ENCODE data around the gene SGK1.

SGK1 gene

DNA sequence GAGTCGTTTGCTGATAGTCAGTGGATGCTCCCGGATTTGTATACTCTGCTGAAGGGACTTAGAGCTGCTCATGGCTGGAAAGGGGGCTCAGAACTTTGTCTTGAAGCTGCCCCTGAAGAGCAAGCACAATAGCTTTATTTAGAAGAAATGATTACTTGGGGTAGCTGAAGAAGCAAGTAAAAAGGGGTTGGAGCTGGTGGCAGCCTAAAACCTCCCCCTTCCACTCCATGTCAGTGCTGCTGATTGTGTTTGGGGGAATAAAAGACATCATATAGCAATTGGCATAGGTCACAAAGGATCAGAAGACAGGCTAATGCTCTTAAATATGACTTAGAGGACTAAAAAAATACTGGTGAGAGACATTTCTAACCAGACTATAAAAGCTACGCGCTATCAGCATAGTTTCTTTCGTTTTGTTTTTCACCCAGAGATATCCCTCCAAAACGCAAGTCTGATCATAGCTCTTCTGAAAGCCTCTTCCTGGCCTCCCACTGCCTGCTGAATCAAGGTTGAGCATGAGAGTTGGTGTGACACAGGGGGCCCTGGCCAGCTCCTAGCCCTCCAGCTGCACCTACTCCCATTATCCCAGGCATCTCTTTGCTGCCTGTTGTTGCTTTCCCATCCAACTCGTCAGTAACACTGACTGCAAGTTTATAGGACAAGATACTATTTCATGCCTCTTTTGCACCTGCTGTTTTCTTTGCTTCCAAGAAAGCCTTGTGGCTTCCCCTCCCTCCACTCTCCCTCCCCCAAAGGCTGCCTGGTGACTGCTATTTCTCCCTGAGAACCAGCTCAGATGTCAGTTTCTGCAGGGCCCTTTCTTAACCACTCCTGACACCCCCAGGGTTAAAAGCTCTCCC lies 33.9 kb upstream of the SGK1 start:
- no peak for FAIRE-seq
- no peak for TF ChIP-seq SPI1 (IDR thresholded peaks at IDR 0.05; ENCODE audit: low read depth, low read length)
- TF ChIP-seq POLR2A (IDR thresholded peaks at IDR 0.05; ENCODE audit: low read depth, low read length): no peak
- TF ChIP-seq PAX5 (IDR thresholded peaks at IDR 0.05; ENCODE audit: insufficient read depth, low read length, severe bottlenecking): no peak
- no peak for TF ChIP-seq POLR2AphosphoS5 (IDR thresholded peaks at IDR 0.05; ENCODE audit: low read depth, low read length)
- no peak for TF ChIP-seq POU2F2 (IDR thresholded peaks at IDR 0.05; ENCODE audit: low read depth, low read length)
- TF ChIP-seq TAF1 (IDR thresholded peaks at IDR 0.05; ENCODE audit: low read depth, low read length): no peak
- no peak for DNase-seq (ENCODE audit: insufficient read length, low spot score)

DNA sequence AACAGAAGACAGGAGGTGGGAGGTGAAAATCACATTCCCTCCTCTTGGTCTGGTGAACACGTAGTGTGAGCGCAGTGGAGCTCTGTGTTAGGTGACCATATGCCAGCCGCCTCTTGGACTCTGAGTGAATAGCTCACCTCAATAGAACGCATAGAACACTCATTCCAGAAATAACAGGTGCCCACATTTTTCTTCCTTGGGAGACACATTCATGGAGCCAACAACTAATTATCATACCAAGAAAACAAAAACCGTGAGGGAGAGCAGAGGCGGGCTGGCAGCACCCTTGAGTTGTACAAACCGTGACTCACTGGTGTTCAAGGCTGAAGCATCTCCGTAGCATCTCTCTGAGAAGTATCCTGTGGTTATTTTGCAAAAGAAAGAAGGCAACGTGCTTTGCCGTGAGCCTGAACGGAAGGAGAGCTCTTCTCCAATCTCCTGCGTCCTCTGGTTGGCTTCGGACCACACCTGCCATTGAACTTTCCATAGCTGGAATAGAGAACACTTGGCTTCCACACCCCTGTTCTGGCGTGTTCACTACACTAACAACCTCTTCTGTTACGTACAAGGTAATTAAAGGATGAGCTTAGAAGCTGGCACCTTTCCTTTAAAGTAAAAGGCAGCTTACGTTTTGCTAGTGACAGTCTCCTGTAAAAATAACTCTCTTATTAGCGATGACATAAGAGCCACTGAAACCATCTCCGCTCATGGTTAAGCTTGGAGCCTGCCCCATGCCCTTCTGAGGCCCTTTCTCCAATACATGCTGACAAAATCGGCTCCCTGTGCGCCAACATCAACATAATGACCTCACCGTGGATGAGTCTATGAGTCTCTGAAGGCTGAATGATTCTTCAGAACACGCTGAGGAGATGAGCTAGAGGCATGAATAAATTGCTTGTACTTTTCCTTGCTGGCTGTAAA lies 30.2 kb upstream of the SGK1 start:
- FAIRE-seq (no peak), DNase-seq (ENCODE audit: insufficient read length, low spot score) (no peak)
- TF ChIP-seq POLR2A (IDR thresholded peaks at IDR 0.05; ENCODE audit: low read depth, low read length): no peak
- no peak for TF ChIP-seq PAX5 (IDR thresholded peaks at IDR 0.05; ENCODE audit: insufficient read depth, low read length, severe bottlenecking)

GRCh38 chr6:134346932-134347545 lies 29.1 kb upstream of the SGK1 start:
- DNase-seq (ENCODE audit: insufficient read length, low spot score) (no peak), FAIRE-seq (no peak)
- no peak for TF ChIP-seq POU2F2 (IDR thresholded peaks at IDR 0.05; ENCODE audit: low read depth, low read length)
- no peak for TF ChIP-seq SPI1 (IDR thresholded peaks at IDR 0.05; ENCODE audit: low read depth, low read length)
- TF ChIP-seq POLR2A (IDR thresholded peaks at IDR 0.05; ENCODE audit: low read depth, low read length): no peak
- no peak for TF ChIP-seq PAX5 (IDR thresholded peaks at IDR 0.05; ENCODE audit: insufficient read depth, low read length, severe bottlenecking)
- no peak for TF ChIP-seq POLR2AphosphoS5 (IDR thresholded peaks at IDR 0.05; ENCODE audit: low read depth, low read length)
- no peak for TF ChIP-seq TAF1 (IDR thresholded peaks at IDR 0.05; ENCODE audit: low read depth, low read length)

GRCh38 chr6:134345789-134346188 lies 27.9 kb upstream of the SGK1 start:
- TF ChIP-seq PAX5 (IDR thresholded peaks at IDR 0.05; ENCODE audit: insufficient read depth, low read length, severe bottlenecking) (no peak), POLR2A (IDR thresholded peaks at IDR 0.05; ENCODE audit: low read depth, low read length) (no peak), POLR2AphosphoS5 (IDR thresholded peaks at IDR 0.05; ENCODE audit: low read depth, low read length) (no peak), SPI1 (IDR thresholded peaks at IDR 0.05; ENCODE audit: low read depth, low read length) (no peak), POU2F2 (IDR thresholded peaks at IDR 0.05; ENCODE audit: low read depth, low read length) (no peak), TAF1 (IDR thresholded peaks at IDR 0.05; ENCODE audit: low read depth, low read length) (no peak)
- FAIRE-seq: no peak
- DNase-seq (ENCODE audit: insufficient read length, low spot score): no peak

GRCh38 chr6:134343066-134343465 lies 25.2 kb upstream of the SGK1 start:
- DNase-seq (ENCODE audit: insufficient read length, low spot score) (no peak), FAIRE-seq (no peak)
- TF ChIP-seq PAX5 (IDR thresholded peaks at IDR 0.05; ENCODE audit: insufficient read depth, low read length, severe bottlenecking): no peak
- TF ChIP-seq SPI1 (IDR thresholded peaks at IDR 0.05; ENCODE audit: low read depth, low read length): no peak
- TF ChIP-seq POLR2A (IDR thresholded peaks at IDR 0.05; ENCODE audit: low read depth, low read length): no peak
- TF ChIP-seq POLR2AphosphoS5 (IDR thresholded peaks at IDR 0.05; ENCODE audit: low read depth, low read length): no peak
- TF ChIP-seq TAF1 (IDR thresholded peaks at IDR 0.05; ENCODE audit: low read depth, low read length): no peak
- no peak for TF ChIP-seq POU2F2 (IDR thresholded peaks at IDR 0.05; ENCODE audit: low read depth, low read length)

- no peak for DNase-seq (ENCODE audit: insufficient read length, low spot score)
- FAIRE-seq: no peak
- TF ChIP-seq POLR2A (IDR thresholded peaks at IDR 0.05; ENCODE audit: low read depth, low read length) (no peak), POU2F2 (IDR thresholded peaks at IDR 0.05; ENCODE audit: low read depth, low read length) (no peak), PAX5 (IDR thresholded peaks at IDR 0.05; ENCODE audit: insufficient read depth, low read length, severe bottlenecking) (no peak), POLR2AphosphoS5 (IDR thresholded peaks at IDR 0.05; ENCODE audit: low read depth, low read length) (no peak), SPI1 (IDR thresholded peaks at IDR 0.05; ENCODE audit: low read depth, low read length) (no peak), TAF1 (IDR thresholded peaks at IDR 0.05; ENCODE audit: low read depth, low read length) (no peak)
These were observed 24.2 kb upstream of the SGK1 start for GRCh38 chr6:134341999-134342567.

DNA sequence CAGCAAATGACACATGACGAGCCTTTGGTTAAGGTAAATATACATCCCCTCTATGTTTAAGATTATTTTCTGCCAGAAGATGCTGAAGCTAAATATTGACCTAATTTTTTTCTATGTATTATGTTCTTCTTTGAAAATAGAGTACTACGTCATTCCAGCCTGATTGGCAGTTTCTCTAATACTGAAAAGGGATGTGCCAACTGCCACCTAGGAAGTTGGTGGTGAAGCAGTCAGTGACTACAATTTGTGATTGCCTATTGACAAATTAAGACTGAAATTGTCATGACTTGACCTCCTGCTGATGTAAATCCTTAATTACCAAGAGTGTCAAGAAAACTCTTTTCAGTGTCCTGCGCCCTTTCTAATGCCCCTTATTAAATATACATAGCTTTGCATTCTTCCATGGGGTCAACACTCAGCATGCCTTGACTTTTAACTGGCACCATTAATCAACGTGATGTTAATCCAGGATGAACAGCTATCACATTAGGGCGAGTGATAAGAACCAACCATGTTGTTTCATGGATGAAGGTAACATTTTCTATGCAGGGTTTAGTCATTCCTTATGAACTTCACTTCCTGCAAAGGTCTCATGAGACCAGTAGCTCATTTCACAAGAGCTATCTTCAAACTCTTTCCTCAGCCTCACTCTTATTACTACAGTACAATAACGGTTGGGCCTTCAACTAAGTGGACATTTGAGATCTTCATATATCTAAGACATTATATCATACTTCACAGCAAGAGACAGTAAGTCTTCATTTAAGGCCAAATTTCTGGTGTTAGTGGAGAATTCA lies 22.5 kb upstream of the SGK1 start:
- no peak for FAIRE-seq
- TF ChIP-seq PAX5 (IDR thresholded peaks at IDR 0.05; ENCODE audit: insufficient read depth, low read length, severe bottlenecking) (no peak), POLR2AphosphoS5 (IDR thresholded peaks at IDR 0.05; ENCODE audit: low read depth, low read length) (no peak), POLR2A (IDR thresholded peaks at IDR 0.05; ENCODE audit: low read depth, low read length) (no peak), TAF1 (IDR thresholded peaks at IDR 0.05; ENCODE audit: low read depth, low read length) (no peak), SPI1 (IDR thresholded peaks at IDR 0.05; ENCODE audit: low read depth, low read length) (no peak), POU2F2 (IDR thresholded peaks at IDR 0.05; ENCODE audit: low read depth, low read length) (no peak)
- DNase-seq (ENCODE audit: insufficient read length, low spot score): no peak

DNA sequence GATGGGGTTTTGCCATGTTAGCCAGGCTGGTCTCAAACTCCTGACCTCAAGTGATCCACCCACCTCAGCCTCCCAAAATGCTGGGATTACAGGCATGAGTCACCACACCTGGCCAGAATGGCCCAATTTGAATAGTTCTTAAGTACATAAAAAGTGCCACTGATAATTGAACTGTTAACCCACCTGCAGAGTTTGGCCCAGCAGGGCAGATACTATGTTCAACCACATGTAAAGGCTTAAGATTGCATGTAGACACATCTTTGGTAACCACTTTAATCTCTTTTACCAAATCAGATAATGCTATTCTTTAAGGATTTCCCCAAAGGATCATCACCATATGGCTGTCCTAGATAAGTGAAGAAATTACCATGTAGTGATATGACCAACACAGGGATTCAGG lies 21.3 kb upstream of the SGK1 start:
- no peak for FAIRE-seq

More for the DNA sequence above, 21.3 kb upstream of the SGK1 start:
- TF ChIP-seq POLR2A (IDR thresholded peaks at IDR 0.05; ENCODE audit: low read depth, low read length) (no peak), TAF1 (IDR thresholded peaks at IDR 0.05; ENCODE audit: low read depth, low read length) (no peak), POLR2AphosphoS5 (IDR thresholded peaks at IDR 0.05; ENCODE audit: low read depth, low read length) (no peak), PAX5 (IDR thresholded peaks at IDR 0.05; ENCODE audit: insufficient read depth, low read length, severe bottlenecking) (no peak), POU2F2 (IDR thresholded peaks at IDR 0.05; ENCODE audit: low read depth, low read length) (no peak), SPI1 (IDR thresholded peaks at IDR 0.05; ENCODE audit: low read depth, low read length) (no peak)
- DNase-seq (ENCODE audit: insufficient read length, low spot score): no peak
